HEK293 (cell line): ENCODE data around the gene NEAT1.
A peak's percentile ranks its signal among the peaks of the same experiment; 100 is the strongest.

Experiments used
- CTCF ChIA-PET: fragments of 350-600 bp; formaldehyde crosslinking; extraction: SDS; loops from one replicate; lab custom pipeline; 2021; ENCODE audit warnings: antibody characterized with exemption; lab: Yijun Ruan, JAX
- POLR2A ChIA-PET: fragments of 300-600 bp; formaldehyde crosslinking; extraction: SDS; loops from one replicate; lab custom pipeline; 2020; ENCODE audit warnings: antibody characterized with exemption, inconsistent platforms; lab: Yijun Ruan, JAX
- H3K27ac ChIP-seq: fragments of 200-500 bp; sonication (Bioruptor generic); 2 replicates; pipeline ENCODE4 v1.5.1; 2014; ENCODE audit warnings: low read depth, low read length, control low read depth, inconsistent platforms; ENCODE audit errors: extremely low read depth
- H3K36me3 ChIP-seq, 2 experiments: fragments of 200-500 bp in 1 of 2; sonication (Bioruptor generic) in 1 of 2; 1 replicate in 1 of 2; 2 replicates in 1 of 2; pipeline ENCODE4 v1.5.1; 2014 to 2017; ENCODE audit warnings: inconsistent platforms in 2 of 2, low read length in 2 of 2; ENCODE audit not compliant: control insufficient read depth in 2 of 2, insufficient read depth in 1 of 2
- H3K4me1 ChIP-seq: fragments of 200-500 bp; sonication (Bioruptor generic); 2 replicates; pipeline ENCODE4 v1.5.1; 2014; ENCODE audit warnings: mild to moderate bottlenecking, low read length, inconsistent platforms; ENCODE audit not compliant: control insufficient read depth, insufficient read depth
- H3K4me3 ChIP-seq: 2 replicates; pipeline ENCODE4 v1.5.1; 2011; ENCODE audit warnings: low read depth, mild to moderate bottlenecking, control low read depth, low read length, moderate library complexity
- H3K9me3 ChIP-seq: fragments of 200-500 bp; sonication (Bioruptor generic); 2 replicates; pipeline ENCODE4 v1.5.1; 2014; ENCODE audit warnings: low read depth, low read length, inconsistent platforms; ENCODE audit not compliant: control insufficient read depth, insufficient read depth
- CTCF ChIP-seq: fragments of 450-650 bp; formaldehyde crosslinking; IDR thresholded peaks from 2 replicates; pipeline ENCODE4 v1.5.1; 2016; ENCODE audit warnings: missing biosample characterization, missing genetic modification characterization
- EGR2 ChIP-seq: fragments of 450-650 bp; formaldehyde crosslinking; IDR thresholded peaks from 2 replicates; pipeline ENCODE4 v1.5.1; 2016; ENCODE audit warnings: low read depth, missing biosample characterization, missing genetic modification characterization
- ELK4 ChIP-seq: IDR thresholded peaks from 2 replicates; pipeline ENCODE4 v1.6.1; 2011; ENCODE audit warnings: mild to moderate bottlenecking, low read depth, low read length, borderline replicate concordance
- HIC1 ChIP-seq: fragments of 450-650 bp; formaldehyde crosslinking; IDR thresholded peaks from 2 replicates; pipeline ENCODE4 v1.5.1; 2016; ENCODE audit warnings: missing biosample characterization, missing genetic modification characterization
- IKZF3 ChIP-seq: fragments of 450-650 bp; IDR thresholded peaks from 2 replicates; pipeline ENCODE4 v1.5.0; 2018; ENCODE audit warnings: missing biosample characterization, mild to moderate bottlenecking, missing genetic modification characterization, moderate library complexity
- MZF1 ChIP-seq: fragments of 450-650 bp; formaldehyde crosslinking; IDR thresholded peaks from 2 replicates; pipeline ENCODE4 v1.5.1; 2017; ENCODE audit warnings: missing biosample characterization, missing genetic modification characterization, borderline replicate concordance
- OVOL3 ChIP-seq: fragments of 450-650 bp; formaldehyde crosslinking; IDR thresholded peaks from 2 replicates; pipeline ENCODE4 v1.5.1; 2016; ENCODE audit warnings: missing biosample characterization, missing genetic modification characterization
- PRDM1 ChIP-seq: fragments of 450-650 bp; formaldehyde crosslinking; IDR thresholded peaks from 2 replicates; pipeline ENCODE4; 2016; ENCODE audit warnings: missing biosample characterization, missing genetic modification characterization
- RBAK ChIP-seq: fragments of 450-650 bp; formaldehyde crosslinking; IDR thresholded peaks from 2 replicates; pipeline ENCODE4 v1.5.1; 2016; ENCODE audit warnings: missing biosample characterization, missing genetic modification characterization
- SCRT1 ChIP-seq: fragments of 450-650 bp; formaldehyde crosslinking; IDR thresholded peaks from 2 replicates; pipeline ENCODE4 v1.5.1; 2016; ENCODE audit warnings: missing biosample characterization, missing genetic modification characterization, borderline replicate concordance
- SCRT2 ChIP-seq: fragments of 450-650 bp; formaldehyde crosslinking; IDR thresholded peaks from 2 replicates; pipeline ENCODE4 v1.5.1; 2016; ENCODE audit warnings: missing biosample characterization, missing genetic modification characterization
- ZBTB17 ChIP-seq: fragments of 450-650 bp; formaldehyde crosslinking; IDR thresholded peaks from 2 replicates; pipeline ENCODE4 v1.5.1; 2016; ENCODE audit warnings: missing biosample characterization, missing genetic modification characterization
- ZBTB20 ChIP-seq: fragments of 450-650 bp; formaldehyde crosslinking; IDR thresholded peaks from 2 replicates; pipeline ENCODE4 v1.5.1; 2016; ENCODE audit warnings: missing biosample characterization, missing genetic modification characterization
- ZEB2 ChIP-seq: fragments of 450-650 bp; formaldehyde crosslinking; IDR thresholded peaks from 2 replicates; pipeline ENCODE4 v1.5.1; 2016; ENCODE audit warnings: missing biosample characterization, missing genetic modification characterization
- ZNF335 ChIP-seq: fragments of 450-650 bp; formaldehyde crosslinking; conservative IDR thresholded peaks from 2 replicates; pipeline ENCODE4 v1.5.1; 2016; ENCODE audit warnings: missing biosample characterization, missing genetic modification characterization
- ZNF362 ChIP-seq: fragments of 450-650 bp; formaldehyde crosslinking; IDR thresholded peaks from 2 replicates; pipeline ENCODE4 v1.5.1; 2016; ENCODE audit warnings: missing biosample characterization, missing genetic modification characterization
- ZNF366 ChIP-seq: fragments of 450-650 bp; formaldehyde crosslinking; conservative IDR thresholded peaks from 2 replicates; pipeline ENCODE4 v1.5.1; 2016; ENCODE audit warnings: missing biosample characterization, missing genetic modification characterization
- ZNF37A ChIP-seq: fragments of 450-650 bp; IDR thresholded peaks from 2 replicates; pipeline ENCODE4 v1.5.1; 2018; ENCODE audit warnings: missing biosample characterization, missing genetic modification characterization
- ZNF473 ChIP-seq: fragments of 450-650 bp; formaldehyde crosslinking; IDR thresholded peaks from 2 replicates; pipeline ENCODE4 v1.5.1; 2017; ENCODE audit warnings: missing biosample characterization, missing genetic modification characterization
- ZNF514 ChIP-seq: fragments of 450-650 bp; formaldehyde crosslinking; IDR thresholded peaks from 2 replicates; pipeline ENCODE4 v1.5.1; 2016; ENCODE audit warnings: missing biosample characterization, missing genetic modification characterization
- ZNF600 ChIP-seq: fragments of 450-650 bp; formaldehyde crosslinking; IDR thresholded peaks from 2 replicates; pipeline ENCODE4 v1.5.1; 2016; ENCODE audit warnings: missing biosample characterization, missing genetic modification characterization
- ZNF639 ChIP-seq: fragments of 450-650 bp; formaldehyde crosslinking; IDR thresholded peaks from 2 replicates; pipeline ENCODE4 v1.5.1; 2016; ENCODE audit warnings: missing biosample characterization, missing genetic modification characterization
- ZNF677 ChIP-seq: fragments of 450-650 bp; IDR thresholded peaks from 2 replicates; pipeline ENCODE4 v1.5.0; 2018; ENCODE audit warnings: missing biosample characterization, mild to moderate bottlenecking, missing genetic modification characterization, moderate library complexity
- ZNF692 ChIP-seq: fragments of 450-650 bp; formaldehyde crosslinking; IDR thresholded peaks from 2 replicates; pipeline ENCODE4 v1.5.1; 2016; ENCODE audit warnings: missing biosample characterization, missing genetic modification characterization
- ZNF792 ChIP-seq: fragments of 450-650 bp; formaldehyde crosslinking; IDR thresholded peaks from 2 replicates; pipeline ENCODE4 v1.5.1; 2016; ENCODE audit warnings: missing biosample characterization, missing genetic modification characterization

Gene NEAT1

GRCh38 chr11:65427691-65428577, 5.3 kb downstream of the NEAT1 start:
- POLR2A ChIA-PET: interaction anchor here (1.1 to 16.9 kb wide), 7 partner anchors 9 to 71 kb away, joined by 3 to 1129 read pairs (median 4); partner anchors contain the start of gene MALAT1

GRCh38 chr11:65428578-65429067, 6.0 kb downstream of the NEAT1 start:
- ChIA-PET POLR2A (interaction anchor here (1.5 to 16.9 kb wide), 5 partner anchors 8 to 71 kb away, joined by 3 to 1129 read pairs (median 5); partner anchors contain the start of gene MALAT1), CTCF (interaction anchor here (0.5 to 1.3 kb wide), 3 partner anchors 12 to 82 kb away, joined by 3 to 6 read pairs (median 3); no protein-coding TSS in a partner anchor)
- Histone ChIP-seq H3K4me3 (peak overlapping the region; percentile 68), H3K4me1 (no peaks in the 10 kb centered on the region), H3K36me3 (peaks cover 0 to 53% of the 10 kb centered on the region in 2 experiments; a peak in 1 of 3 replicates), H3K9me3 (no peaks in the 10 kb centered on the region), H3K27ac (no peak overlapping the region)
- 0 out of 2 replicates have a peak, but pooled peaks have one; percentile 27 for TF ChIP-seq ELK4
- no peak for TF ChIP-seq CTCF (tag by site-specific recombination)
- peak; percentile 59; the same call in 1 of the 2 replicates for TF ChIP-seq ZNF362

More at GRCh38 chr11:65427691-65428577, 5.3 kb downstream of the NEAT1 start:
- Histone ChIP-seq H3K4me1 (no peaks in the 10 kb centered on the region), H3K27ac (peak overlapping the region; percentile 27; the same call in 1 of the 2 replicates), H3K36me3 (peaks cover 0 to 56% of the 10 kb centered on the region in 2 experiments; a peak in 1 of 3 replicates), H3K4me3 (peak overlapping the region; percentile 68), H3K9me3 (no peaks in the 10 kb centered on the region)
- CTCF ChIA-PET: interaction anchor here (1.3 kb wide), 1 partner anchor 12 kb away, joined by 6 read pairs; no protein-coding TSS in a partner anchor
- no peak for TF ChIP-seq IKZF3 (tag by site-specific recombination)
- 0 out of 2 replicates have a peak, but pooled peaks have one; percentile 13 for TF ChIP-seq HIC1 (tag by site-specific recombination)
- peak; percentile 70; the same call in 1 of the 2 replicates for TF ChIP-seq MZF1 (tag by site-specific recombination)
- TF ChIP-seq EGR2 (tag by site-specific recombination): no peak
- TF ChIP-seq ZEB2 (tag by site-specific recombination): peak; percentile 0; the same call in 1 of the 2 replicates
- TF ChIP-seq ZNF692 (tag by site-specific recombination): no peak
- no peak for TF ChIP-seq ZNF473 (tag by site-specific recombination)
- TF ChIP-seq ZNF37A (tag by site-specific recombination): no peak
- TF ChIP-seq ZNF639: no peak
- TF ChIP-seq ZNF600 (tag by site-specific recombination): 0 out of 2 replicates have a peak, but pooled peaks have one; percentile 23
- peak; percentile 58 for TF ChIP-seq ZBTB17
- 0 out of 2 replicates have a peak, but pooled peaks have one; percentile 3 for TF ChIP-seq ZBTB20 (tag by site-specific recombination)
- no peak for TF ChIP-seq RBAK (tag by site-specific recombination)
- peak; percentile 60; the same call in 1 of the 2 replicates for TF ChIP-seq ZNF335
- TF ChIP-seq ZNF514 (tag by site-specific recombination): no peak
- TF ChIP-seq ZNF677 (tag by site-specific recombination): no peak
- TF ChIP-seq ZNF366: peak; percentile 83
- TF ChIP-seq ZNF792: no peak
- TF ChIP-seq SCRT2 (tag by site-specific recombination): peak; percentile 92
- TF ChIP-seq PRDM1: peak; percentile 54
- peak; percentile 73 for TF ChIP-seq SCRT1 (tag by site-specific recombination)
- TF ChIP-seq OVOL3 (tag by site-specific recombination): no peak
